ENCODE data around the gene TASP1.

TASP1 gene

GRCh38 chr20:13580707-13581106 lies 58.0 kb downstream of the TASP1 start:
- no peak for DNase-seq (ENCODE audit: low read depth in 2 of 2, low spot score in 1 of 2)

- no peak for DNase-seq (ENCODE audit: low read depth in 2 of 2, low spot score in 1 of 2)
These were observed 64.7 kb downstream of the TASP1 start for GRCh38 chr20:13574071-13574470.

- DNase-seq (ENCODE audit: low read depth in 2 of 2, low spot score in 1 of 2) = no peak
These were observed 67.1 kb downstream of the TASP1 start for GRCh38 chr20:13571662-13572061.

GRCh38 chr20:13567663-13568062 lies 71.1 kb downstream of the TASP1 start:
- DNase-seq (ENCODE audit: low read depth in 2 of 2, low spot score in 1 of 2) = no peak

GRCh38 chr20:13563854-13564253 lies 74.9 kb downstream of the TASP1 start:
- no peak for DNase-seq (ENCODE audit: low read depth in 2 of 2, low spot score in 1 of 2)

GRCh38 chr20:13554706-13555105 lies 84.0 kb downstream of the TASP1 start:
- DNase-seq (ENCODE audit: low read depth in 2 of 2, low spot score in 1 of 2) = no peak

GRCh38 chr20:13554076-13554475 lies 84.7 kb downstream of the TASP1 start:
- DNase-seq (ENCODE audit: low read depth in 2 of 2, low spot score in 1 of 2) = no peak

GRCh38 chr20:13552061-13552460 lies 86.7 kb downstream of the TASP1 start:
- no peak for DNase-seq (ENCODE audit: low read depth in 2 of 2, low spot score in 1 of 2)

GRCh38 chr20:13549451-13549850 lies 89.3 kb downstream of the TASP1 start:
- DNase-seq (ENCODE audit: low read depth in 2 of 2, low spot score in 1 of 2) = no peak

GRCh38 chr20:13546497-13547131 lies 92.1 kb downstream of the TASP1 start:
- DNase-seq (ENCODE audit: low read depth in 2 of 2, low spot score in 1 of 2) = peak; percentile 31 to 47

- no peak for DNase-seq (ENCODE audit: low read depth in 2 of 2, low spot score in 1 of 2)
These were observed 92.9 kb downstream of the TASP1 start for GRCh38 chr20:13545790-13546189.

- no peak for DNase-seq (ENCODE audit: low read depth in 2 of 2, low spot score in 1 of 2)
These were observed 94.9 kb downstream of the TASP1 start for GRCh38 chr20:13543783-13544182.

GRCh38 chr20:13535627-13536026 lies 103.1 kb downstream of the TASP1 start:
- no peak for DNase-seq (ENCODE audit: low read depth in 2 of 2, low spot score in 1 of 2)

GRCh38 chr20:13533946-13534345 lies 104.8 kb downstream of the TASP1 start:
- no peak for DNase-seq (ENCODE audit: low read depth in 2 of 2, low spot score in 1 of 2)

- DNase-seq (ENCODE audit: low read depth in 2 of 2, low spot score in 1 of 2) = no peak
These were observed 108.6 kb downstream of the TASP1 start for GRCh38 chr20:13530146-13530545.

- DNase-seq (ENCODE audit: low read depth in 2 of 2, low spot score in 1 of 2) = no peak
These were observed 112.2 kb downstream of the TASP1 start for GRCh38 chr20:13526551-13526950.

GRCh38 chr20:13525225-13525940 lies 113.3 kb downstream of the TASP1 start:
- no peak for DNase-seq (ENCODE audit: low read depth in 2 of 2, low spot score in 1 of 2)

- DNase-seq (ENCODE audit: low read depth in 2 of 2, low spot score in 1 of 2) = no peak
These were observed 114.4 kb downstream of the TASP1 start for GRCh38 chr20:13524339-13524738.

- DNase-seq (ENCODE audit: low read depth in 2 of 2, low spot score in 1 of 2) = no peak
These were observed 120.9 kb downstream of the TASP1 start for GRCh38 chr20:13517831-13518230.

- DNase-seq (ENCODE audit: low read depth in 2 of 2, low spot score in 1 of 2) = no peak
These were observed 122.8 kb downstream of the TASP1 start for GRCh38 chr20:13515796-13516558.

GRCh38 chr20:13515291-13515690 lies 123.4 kb downstream of the TASP1 start:
- no peak for DNase-seq (ENCODE audit: low read depth in 2 of 2, low spot score in 1 of 2)

- no peak for DNase-seq (ENCODE audit: low read depth in 2 of 2, low spot score in 1 of 2)
These were observed 127.8 kb downstream of the TASP1 start for GRCh38 chr20:13510837-13511488.
